DMS153 (cell line): ENCODE measurements around the gene GSC.
"Not testable (repeated sequence)": the region's sequence is repeated elsewhere in the genome, so short reads cannot be mapped to it uniquely, and the experiment has no call there.

ENCODE experiments used
- DNase-seq: peaks from one replicate; lab custom pipeline; 2025; lab: John Stamatoyannopoulos, UW

GSC gene

GRCh38 chr14:94746131-94746530 is 23.8 kb downstream of the GSC start:
- no peak for DNase-seq

GRCh38 chr14:94738751-94739150 is 31.2 kb downstream of the GSC start:
- no peak for DNase-seq

- no peak for DNase-seq
These were observed 31.8 kb downstream of the GSC start for GRCh38 chr14:94738097-94738496.

DNA sequence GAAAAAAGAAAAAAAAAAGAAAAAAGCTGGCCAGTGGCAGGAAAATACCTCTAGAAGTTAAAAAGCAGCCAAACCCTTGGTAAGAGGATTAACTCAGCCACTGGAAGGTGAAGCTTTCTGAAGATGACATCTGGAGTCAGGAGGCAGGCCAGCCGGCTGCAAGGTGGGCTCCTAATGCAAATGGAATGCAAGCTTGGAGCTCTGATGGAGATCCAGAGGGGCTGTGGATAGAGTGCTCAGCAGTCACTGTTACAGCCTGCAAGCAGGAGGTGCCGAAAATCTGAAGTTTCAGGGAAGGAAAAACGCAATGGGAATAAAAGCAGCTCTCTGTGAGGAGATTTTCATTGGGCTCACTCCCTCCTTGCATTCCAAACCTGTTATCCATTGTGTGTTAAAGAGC is 41.0 kb downstream of the GSC start:
- no peak for DNase-seq

- not testable (repeated sequence) for DNase-seq
These were observed 41.5 kb downstream of the GSC start for GRCh38 chr14:94728440-94728839.

- DNase-seq = not testable (repeated sequence)
These were observed 43.3 kb downstream of the GSC start for GRCh38 chr14:94726649-94727048.

- no peak for DNase-seq
These were observed 44.9 kb downstream of the GSC start for GRCh38 chr14:94724993-94725392.

DNA sequence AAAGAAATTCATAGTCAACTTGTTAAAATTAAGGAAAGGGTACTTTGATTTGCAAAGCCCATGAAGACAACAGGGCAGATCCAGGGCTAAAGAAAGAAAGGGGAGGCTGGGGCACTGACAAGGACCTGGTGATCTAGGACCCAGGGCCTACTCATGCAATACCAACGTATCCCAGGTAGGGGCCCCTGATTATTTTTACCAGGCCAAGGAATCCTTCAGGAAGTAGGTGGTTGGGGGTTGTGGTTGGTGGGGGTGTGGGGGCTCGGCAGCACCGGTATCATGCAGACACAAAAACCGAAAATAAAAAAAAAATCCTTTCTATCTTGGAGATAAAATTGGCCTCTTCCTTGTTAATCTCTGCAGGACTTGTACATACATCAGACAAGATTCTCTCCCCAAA is 47.5 kb downstream of the GSC start:
- no peak for DNase-seq
